Stimulated activated CD8-positive, alpha-beta memory T cell treated with anti-CD3 and anti-CD28 coated beads, Interleukin-7, amount 100 ng/mL, for 4 hours (primary cell): ENCODE measurements around the gene CRYBG3.
A peak's percentile ranks its signal among the peaks of the same experiment; 100 is the strongest.
"Not testable (repeated sequence)": the region's sequence is repeated elsewhere in the genome, so short reads cannot be mapped to it uniquely, and the experiment has no call there.

Experiments
- DNase-seq, 2 donors: peaks; one replicate each; pipeline ENCODE4 v3.0.0-alpha.2; 2020; ENCODE audit warnings: low read depth in 2 of 2

Gene CRYBG3

GRCh38 chr3:97896547-97896946 lies 74.7 kb downstream of the CRYBG3 start:
- no peak for DNase-seq

GRCh38 chr3:97899331-97899730 lies 77.5 kb downstream of the CRYBG3 start:
- no peak for DNase-seq

GRCh38 chr3:97901313-97902248 lies 79.8 kb downstream of the CRYBG3 start:
- DNase-seq: no peak

GRCh38 chr3:97909830-97910229 lies 88.0 kb downstream of the CRYBG3 start:
- not testable (repeated sequence) for DNase-seq

GRCh38 chr3:97910236-97910831 lies 88.5 kb downstream of the CRYBG3 start:
- DNase-seq: peak in 1 of 2 donors; percentile 6

GRCh38 chr3:97910931-97911351 lies 89.1 kb downstream of the CRYBG3 start:
- DNase-seq: no peak

DNA sequence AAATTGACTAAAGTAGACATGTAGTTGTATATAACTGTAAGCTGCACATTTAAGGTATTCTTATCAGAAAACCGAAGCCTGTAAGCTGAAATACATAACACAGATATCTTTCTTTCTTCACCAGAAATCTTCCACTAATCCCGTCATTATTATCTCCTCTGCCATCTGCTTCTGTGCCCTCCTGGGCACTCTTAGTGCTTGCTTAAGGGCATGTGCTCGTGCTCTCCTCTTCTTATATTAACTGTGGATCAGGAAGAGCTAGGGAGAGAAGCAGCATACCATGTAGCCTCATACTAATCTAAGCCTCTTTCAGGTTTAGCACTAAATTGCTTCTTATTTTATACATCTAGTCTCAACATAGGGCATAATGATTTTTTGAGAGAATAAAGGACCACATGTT lies 89.6 kb downstream of the CRYBG3 start:
- no peak for DNase-seq

DNA sequence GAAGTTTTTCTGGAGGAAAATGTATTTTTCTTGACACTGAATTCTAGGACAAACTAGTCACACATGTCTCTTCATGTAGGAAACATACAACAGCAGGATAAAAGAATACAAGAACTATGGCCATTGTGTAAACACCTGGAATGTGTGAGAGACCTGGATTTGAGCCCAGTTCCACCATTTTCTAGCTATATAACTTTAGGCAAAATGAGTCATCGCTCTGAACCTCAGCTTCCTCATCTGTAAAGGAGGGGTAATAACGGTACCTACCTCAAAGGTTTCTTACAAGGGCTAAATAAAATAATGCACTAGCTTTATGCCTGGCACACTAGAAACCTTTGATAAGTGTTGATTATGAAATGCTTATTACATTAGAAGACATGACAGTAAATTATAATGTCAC lies 92.6 kb downstream of the CRYBG3 start:
- no peak for DNase-seq

DNA sequence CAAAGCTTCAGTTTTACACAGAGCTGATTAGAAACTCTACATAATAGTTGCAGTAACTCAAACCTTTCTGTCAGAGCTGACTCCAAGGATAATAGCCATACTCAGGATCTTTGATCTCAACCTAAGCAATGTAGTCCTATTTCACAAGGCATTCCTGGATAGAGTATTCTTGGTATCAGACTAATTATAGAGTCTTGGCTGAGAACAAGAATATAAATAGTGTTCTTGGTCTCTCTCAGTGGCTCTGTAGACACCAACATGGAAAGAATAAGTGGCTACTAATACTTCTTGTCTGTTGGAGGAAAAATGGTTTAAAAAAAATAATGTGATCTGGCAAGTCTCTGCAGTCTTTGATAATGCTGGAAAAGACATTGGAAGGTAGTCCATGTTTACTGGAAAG lies 94.8 kb downstream of the CRYBG3 start:
- no peak for DNase-seq

DNA sequence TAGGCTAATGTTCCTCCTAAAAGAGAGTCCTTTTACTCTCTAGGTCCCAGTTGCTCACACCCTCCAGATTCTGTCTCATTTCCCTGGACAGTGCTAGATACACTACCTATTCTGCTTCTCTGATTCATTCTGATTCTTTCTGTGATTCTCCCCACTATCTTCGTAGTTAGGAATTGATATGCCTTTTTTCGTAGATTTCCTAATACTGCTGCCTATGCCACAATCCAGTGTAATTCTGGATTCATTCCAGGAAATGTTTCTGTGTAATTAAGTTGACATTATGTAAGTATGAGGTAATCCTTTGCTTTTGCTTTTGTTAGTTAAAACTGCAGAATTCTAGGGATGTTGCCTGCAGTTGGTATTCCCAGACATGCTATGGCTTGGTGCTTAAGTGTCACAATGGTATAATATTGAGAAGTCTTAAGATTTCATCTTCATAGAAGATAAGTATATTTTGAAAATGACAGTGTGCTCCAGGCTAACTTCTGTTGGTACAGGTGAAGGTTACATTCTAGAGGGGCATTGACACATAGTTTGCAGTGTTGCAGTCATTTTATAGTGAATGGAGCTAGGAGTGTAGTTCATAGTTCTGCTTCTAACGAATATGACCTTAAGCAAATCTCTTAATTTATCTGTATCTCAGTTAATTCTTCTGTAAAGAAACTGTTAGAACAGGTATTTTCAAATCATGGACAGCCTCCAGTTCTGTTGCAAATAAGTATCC lies 96.2 kb downstream of the CRYBG3 start:
- DNase-seq: no peak

- no peak for DNase-seq
These were observed 105.9 kb downstream of the CRYBG3 start for GRCh38 chr3:97927704-97928103.

- DNase-seq: no peak
These were observed 107.2 kb downstream of the CRYBG3 start for GRCh38 chr3:97928986-97929385.

DNA sequence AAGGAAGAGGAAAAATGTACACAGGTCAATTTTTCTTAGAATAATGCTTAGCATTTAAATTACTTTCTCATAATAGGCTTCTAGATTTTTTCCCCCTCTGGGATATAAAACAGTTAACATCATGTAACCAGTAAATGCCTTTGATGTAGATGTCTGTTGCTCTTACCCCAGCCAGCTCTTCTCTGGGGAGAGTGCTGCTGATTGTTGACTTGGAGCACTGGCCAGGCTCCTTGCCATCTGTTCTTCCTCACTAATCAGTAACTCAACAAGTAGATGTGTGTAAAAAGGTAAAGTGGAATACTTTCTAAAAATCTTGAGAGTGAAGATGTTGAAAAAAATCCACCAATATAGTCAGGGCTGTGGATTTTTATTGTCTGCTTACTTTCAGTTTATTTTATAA lies 108.2 kb downstream of the CRYBG3 start:
- DNase-seq: no peak

GRCh38 chr3:97931218-97931617 lies 109.4 kb downstream of the CRYBG3 start:
- no peak for DNase-seq

GRCh38 chr3:97932387-97932801 lies 110.6 kb downstream of the CRYBG3 start:
- no peak for DNase-seq

DNA sequence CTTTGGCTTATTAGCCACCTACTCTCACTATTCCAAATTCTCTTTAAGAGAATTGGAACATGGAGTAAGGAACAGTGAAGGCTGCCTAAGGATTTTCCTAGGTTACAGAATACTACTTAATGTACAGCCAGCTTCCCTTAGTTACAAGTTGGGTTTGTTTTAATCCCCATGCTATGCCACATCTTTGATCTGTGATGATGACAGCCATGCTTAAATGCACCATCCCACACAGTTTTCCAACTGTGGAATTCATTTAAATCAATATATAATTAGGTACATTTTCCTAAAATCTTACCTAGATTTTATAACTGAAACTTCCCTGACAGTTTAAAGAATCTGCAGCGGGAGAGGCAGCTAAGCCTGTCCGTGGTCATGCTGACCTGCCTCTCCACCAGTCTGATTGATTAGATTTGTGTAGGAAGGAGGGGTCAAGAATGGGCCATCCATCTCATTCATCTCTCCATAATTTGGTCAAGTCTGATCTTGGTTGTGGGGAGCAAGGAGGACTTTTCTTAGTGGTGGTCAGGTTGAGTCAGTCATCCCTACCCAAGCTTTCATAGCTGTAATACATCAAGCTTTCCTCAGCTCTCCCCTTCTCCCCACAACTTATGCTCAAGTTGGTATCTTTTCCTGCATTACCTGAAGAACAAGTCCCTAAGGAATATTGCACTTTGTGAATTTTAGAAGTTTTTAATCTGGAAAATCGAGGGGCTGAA lies 113.3 kb downstream of the CRYBG3 start:
- no peak for DNase-seq

DNA sequence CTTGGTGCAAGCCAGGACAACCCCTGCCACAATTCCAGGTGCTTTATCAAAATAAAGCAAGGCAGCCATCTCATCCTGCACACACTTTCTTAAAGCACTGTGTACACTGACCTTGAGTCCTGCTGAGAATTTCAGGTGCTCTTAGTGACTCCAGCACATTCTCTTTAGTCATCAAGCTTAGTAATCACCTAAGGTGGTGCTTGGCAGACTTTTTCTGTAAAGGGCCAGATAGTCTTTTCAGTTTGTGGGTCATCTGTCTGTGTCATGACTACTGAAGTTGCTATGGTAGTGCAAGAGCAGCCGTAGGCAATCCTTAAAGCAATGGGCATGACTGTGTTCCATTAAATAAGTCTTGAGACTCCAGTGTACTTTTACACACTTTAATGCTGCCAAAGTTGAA lies 114.0 kb downstream of the CRYBG3 start:
- DNase-seq: no peak

DNA sequence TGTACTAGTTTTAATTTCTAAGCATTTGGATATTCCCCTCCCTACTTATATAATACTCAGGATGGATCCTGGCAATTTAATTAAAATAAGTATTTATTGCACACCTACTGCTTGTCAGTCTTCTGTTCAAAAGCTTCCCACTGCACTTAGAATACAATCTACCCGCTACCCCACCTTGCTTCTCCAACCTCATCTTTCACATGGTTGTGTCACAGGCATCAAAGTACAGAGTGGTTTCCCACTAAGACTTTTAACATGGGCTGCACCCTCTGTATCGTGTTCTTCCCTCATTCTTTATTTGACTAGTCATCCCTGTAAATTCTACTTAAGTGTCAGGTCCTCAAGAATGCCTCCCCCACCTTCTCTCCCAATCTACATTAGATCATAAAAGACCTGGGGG lies 115.4 kb downstream of the CRYBG3 start:
- no peak for DNase-seq

DNA sequence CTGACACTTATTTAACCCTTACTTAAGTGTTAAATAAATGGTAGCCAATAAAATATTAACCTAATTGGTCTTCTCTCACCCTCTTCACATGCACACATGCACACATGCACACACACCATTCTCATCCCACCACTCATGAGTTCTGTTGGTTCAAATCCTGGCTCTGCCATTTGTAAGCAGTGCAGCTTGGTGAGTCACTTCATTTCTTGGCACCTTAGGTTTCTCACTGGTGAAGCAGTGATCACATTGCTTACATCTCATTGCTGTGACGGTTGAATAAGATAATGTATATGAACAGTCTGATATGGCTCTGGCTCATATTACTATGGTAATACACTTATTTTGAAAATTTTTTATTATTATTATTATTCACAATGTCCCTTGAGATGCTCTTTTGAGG lies 116.6 kb downstream of the CRYBG3 start:
- no peak for DNase-seq

DNA sequence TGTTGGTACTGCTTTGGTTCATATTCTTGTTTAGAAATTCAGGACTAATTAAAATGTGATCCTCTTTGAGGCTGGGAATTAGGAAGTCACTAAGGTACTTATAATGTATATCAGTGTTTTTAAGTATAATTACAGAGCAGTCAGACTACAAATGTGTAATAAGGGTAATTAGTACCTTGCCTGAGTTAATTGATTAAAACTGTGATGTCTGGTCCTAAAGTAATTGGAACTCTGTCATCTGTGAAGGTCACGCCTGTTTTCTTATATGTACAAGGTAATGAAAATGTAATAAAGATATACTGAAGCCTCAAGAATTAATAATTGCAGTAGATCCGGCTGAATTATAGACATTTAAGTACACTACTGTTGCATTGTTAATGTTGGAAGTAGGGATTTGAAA lies 117.6 kb downstream of the CRYBG3 start:
- no peak for DNase-seq

DNA sequence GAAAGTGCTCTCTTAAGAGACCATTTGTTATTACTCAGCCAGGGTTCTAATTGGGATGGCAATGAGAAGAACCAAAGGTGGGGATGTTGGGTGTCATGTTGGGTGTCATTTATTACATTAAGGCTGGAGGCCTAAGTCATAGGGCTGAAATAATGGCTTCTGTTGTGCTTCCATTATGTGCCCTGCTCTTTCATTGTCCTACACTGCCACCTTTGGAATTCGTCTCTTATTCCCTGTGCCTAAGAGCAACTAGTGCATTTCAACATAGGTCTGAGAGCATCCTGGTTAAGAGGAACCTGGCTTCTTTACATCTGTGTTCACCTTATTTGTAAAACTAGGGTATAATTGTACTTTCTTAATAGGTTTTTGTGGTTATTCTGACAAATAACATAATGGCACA lies 118.2 kb downstream of the CRYBG3 start:
- DNase-seq: no peak
